Choroid plexus epithelial cell (primary cell): ENCODE measurements around the gene SRD5A2.
"Not testable (repeated sequence)": the region's sequence is repeated elsewhere in the genome, so short reads cannot be mapped to it uniquely, and the experiment has no call there.

ENCODE experiments used
- DNase-seq: peaks from one replicate; pipeline ENCODE4 v3.0.0-alpha.2; 2010; ENCODE audit warnings: low read depth
- H3K4me3 ChIP-seq: 2 replicates; pipeline ENCODE4 v1.5.1; 2011; ENCODE audit warnings: low read depth, mild to moderate bottlenecking, control low read depth, low read length, moderate library complexity
- TF ChIP-seq, protein P1 (sequence below): conservative IDR thresholded peaks from 2 replicates; pipeline ENCODE4 v1.5.1; 2011; ENCODE audit warnings: low read depth, mild to moderate bottlenecking, control low read depth, inconsistent platforms, low read length, moderate library complexity

Gene SRD5A2

GRCh38 chr2:31515586-31515985, 65.2 kb downstream of the SRD5A2 start:
- DNase-seq, result no peak

GRCh38 chr2:31513553-31513952, 67.2 kb downstream of the SRD5A2 start:
- DNase-seq, result no peak
- no peak overlapping the region for H3K4me3 ChIP-seq
- TF ChIP-seq, protein P1, sequence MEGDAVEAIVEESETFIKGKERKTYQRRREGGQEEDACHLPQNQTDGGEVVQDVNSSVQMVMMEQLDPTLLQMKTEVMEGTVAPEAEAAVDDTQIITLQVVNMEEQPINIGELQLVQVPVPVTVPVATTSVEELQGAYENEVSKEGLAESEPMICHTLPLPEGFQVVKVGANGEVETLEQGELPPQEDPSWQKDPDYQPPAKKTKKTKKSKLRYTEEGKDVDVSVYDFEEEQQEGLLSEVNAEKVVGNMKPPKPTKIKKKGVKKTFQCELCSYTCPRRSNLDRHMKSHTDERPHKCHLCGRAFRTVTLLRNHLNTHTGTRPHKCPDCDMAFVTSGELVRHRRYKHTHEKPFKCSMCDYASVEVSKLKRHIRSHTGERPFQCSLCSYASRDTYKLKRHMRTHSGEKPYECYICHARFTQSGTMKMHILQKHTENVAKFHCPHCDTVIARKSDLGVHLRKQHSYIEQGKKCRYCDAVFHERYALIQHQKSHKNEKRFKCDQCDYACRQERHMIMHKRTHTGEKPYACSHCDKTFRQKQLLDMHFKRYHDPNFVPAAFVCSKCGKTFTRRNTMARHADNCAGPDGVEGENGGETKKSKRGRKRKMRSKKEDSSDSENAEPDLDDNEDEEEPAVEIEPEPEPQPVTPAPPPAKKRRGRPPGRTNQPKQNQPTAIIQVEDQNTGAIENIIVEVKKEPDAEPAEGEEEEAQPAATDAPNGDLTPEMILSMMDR, result no peak

More at GRCh38 chr2:31515586-31515985, 65.2 kb downstream of the SRD5A2 start:
- H3K4me3 ChIP-seq, result no peak overlapping the region
- TF ChIP-seq, protein P1, result no peak

DNA sequence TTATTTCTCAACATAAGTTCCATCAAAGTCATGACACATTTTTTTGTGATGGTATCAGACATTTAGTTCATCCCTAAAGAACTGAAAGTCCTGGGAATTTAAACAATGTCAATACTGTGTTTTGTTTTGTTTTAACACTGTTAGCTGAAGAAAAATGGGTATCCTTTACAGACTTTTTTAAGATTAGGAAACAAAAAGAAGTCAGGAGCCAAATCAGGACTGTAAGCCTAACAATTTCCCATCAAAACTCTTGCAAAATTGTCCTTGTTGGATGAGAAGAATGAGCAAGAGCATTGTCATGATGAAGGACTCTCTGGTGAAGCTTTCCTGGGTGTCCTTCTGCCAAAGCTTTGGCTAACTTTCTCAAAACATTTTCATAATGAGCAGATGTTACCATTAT, 69.4 kb downstream of the SRD5A2 start:
- TF ChIP-seq, protein P1, result no peak
- DNase-seq, result no peak

GRCh38 chr2:31505111-31505510, 75.6 kb downstream of the SRD5A2 start:
- DNase-seq, result no peak
- H3K4me3 ChIP-seq, result no peak overlapping the region
- TF ChIP-seq, protein P1, result no peak

More for the DNA sequence above, 69.4 kb downstream of the SRD5A2 start:
- no peak overlapping the region for H3K4me3 ChIP-seq

GRCh38 chr2:31504311-31504710, 76.4 kb downstream of the SRD5A2 start:
- no peak for DNase-seq
- TF ChIP-seq, protein P1, result no peak
- no peak overlapping the region for H3K4me3 ChIP-seq

GRCh38 chr2:31496451-31496874, 84.3 kb downstream of the SRD5A2 start:
- not testable (repeated sequence) for DNase-seq, H3K4me3 ChIP-seq

GRCh38 chr2:31489339-31489738, 91.4 kb downstream of the SRD5A2 start:
- not testable (repeated sequence) for H3K4me3 ChIP-seq
- DNase-seq, result peak; percentile 38

DNA sequence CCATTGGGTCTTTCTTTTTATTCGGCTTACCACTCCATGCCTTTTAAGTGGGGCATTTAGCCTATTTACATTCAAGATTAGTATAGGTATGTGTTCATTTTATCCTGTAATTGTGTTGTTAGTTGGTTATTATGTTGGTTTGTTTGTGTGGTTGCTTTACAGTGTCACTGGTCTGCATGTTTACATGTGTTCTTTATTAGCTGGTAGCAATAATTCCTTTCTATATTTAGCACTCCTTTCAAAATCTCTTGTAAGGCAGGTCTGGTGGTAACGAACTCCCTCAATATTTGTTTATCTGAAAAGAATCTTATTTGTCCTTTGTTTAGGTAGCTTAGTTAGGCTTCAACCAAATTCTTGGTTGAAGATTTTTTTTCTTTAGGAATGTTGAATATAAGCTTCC, 97.5 kb downstream of the SRD5A2 start:
- H3K4me3 ChIP-seq, result no peak overlapping the region
- DNase-seq, result no peak
- TF ChIP-seq, protein P1, result no peak
